HG02884 (cell line): ENCODE measurements around the gene TMEM221.

Experiments used
- ATAC-seq: cut with Tn5 transposase; IDR thresholded peaks from one replicate; pipeline ENCODE4 v1.9.1; 2021; ENCODE audit warnings: mild to moderate bottlenecking, moderate library complexity; ENCODE audit not compliant: unreplicated experiment

TMEM221 gene

DNA sequence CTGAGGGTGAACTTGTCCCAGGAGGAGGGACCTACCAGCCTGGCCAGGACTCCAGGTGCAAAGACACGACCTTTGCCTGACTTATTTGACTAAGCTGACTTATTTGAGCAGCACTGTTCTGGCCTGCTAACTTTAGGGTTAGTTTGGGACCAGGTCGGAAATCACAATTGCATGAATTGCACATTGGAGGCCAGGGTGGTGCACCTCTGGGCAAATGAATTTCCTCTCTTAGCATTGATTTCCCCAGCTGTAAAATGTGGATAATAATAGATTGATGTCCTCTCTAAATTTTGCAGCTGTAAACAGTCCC is 41.6 kb downstream of the TMEM221 start:
- ATAC-seq = no peak

DNA sequence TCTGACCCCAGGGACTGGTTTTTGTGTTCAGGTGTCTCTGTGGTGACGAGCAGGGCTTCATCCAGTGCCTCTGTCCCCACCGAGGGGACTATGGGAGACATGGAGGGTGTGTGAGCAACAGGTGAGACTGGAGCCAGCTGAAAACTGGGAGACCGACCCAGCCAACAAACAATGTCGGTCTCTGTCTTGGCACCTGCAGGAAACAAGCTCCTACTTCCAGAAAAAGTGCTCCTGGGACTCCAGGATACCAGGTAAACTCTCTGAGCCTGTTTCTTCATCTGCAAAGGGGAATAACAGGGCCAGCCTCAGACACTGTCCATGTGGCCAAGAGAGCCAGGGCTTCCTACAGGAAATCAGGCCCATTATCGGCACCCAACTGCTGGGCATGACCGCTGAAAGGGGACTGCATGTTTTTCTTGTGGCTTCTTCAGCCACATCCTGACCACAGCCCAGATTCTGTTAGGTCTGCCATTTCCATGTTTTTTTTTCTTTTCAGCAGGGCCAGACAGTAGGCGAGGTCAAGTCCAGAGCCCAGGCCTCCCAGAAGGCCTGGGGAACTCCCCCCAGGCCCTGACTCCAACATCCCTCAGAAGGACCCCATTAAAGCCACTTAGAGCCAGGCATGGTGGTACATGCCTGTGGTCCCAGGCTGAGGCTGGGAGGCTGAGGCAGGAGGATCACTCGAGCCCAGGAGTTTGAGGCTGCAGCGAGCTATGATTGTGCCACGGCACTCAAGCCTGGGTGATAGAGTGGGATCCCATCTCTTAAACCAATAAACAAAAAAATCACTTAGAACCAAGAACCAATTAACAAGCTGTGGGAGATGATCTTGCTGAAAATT is 42.2 kb downstream of the TMEM221 start:
- no peak for ATAC-seq

DNA sequence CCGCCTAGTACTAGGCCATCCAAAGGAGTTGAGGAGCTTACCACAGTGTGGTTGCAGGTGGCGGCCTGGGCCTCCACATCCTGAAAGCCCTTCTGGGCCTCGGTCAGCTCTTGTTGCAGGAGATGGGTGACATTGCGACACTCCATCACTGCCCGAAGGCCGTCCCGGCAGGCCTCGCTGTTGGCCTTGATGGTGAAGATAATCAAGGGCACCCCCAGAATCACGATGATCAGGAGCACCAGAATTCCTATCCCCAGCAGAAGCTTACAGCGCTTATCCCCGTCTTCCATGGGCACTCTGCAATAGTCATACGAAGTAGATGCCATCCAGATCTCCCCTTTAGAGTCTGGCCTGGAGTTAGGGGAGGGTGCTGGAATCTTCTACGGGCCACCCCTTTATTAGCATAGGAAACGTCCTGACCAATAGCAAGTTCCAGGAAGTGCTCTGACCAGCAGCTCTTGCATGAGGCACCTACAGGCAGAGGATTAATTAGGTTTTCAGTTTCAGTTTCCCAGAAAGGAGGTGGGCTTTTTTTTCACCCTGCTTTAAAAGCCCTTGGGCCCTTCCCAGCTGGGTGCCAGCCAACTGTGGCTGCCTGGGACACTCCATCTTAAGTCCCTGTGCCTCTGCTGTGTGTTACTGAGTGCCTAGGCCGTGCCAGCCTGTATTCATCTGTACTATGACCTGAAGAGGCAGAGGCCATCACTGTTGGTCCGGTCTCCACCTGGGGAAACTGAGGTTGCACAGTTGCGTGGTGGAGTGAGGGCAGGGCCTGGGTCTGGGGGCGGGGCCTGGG is 43.0 kb downstream of the TMEM221 start, which contains the start of gene BST2:
Gene BST2 (minus strand): TSS at position 381 of the 796 bp plus-strand sequence. CDS start 55 bp downstream, at position 326.
- ATAC-seq = peak; percentile 71

DNA sequence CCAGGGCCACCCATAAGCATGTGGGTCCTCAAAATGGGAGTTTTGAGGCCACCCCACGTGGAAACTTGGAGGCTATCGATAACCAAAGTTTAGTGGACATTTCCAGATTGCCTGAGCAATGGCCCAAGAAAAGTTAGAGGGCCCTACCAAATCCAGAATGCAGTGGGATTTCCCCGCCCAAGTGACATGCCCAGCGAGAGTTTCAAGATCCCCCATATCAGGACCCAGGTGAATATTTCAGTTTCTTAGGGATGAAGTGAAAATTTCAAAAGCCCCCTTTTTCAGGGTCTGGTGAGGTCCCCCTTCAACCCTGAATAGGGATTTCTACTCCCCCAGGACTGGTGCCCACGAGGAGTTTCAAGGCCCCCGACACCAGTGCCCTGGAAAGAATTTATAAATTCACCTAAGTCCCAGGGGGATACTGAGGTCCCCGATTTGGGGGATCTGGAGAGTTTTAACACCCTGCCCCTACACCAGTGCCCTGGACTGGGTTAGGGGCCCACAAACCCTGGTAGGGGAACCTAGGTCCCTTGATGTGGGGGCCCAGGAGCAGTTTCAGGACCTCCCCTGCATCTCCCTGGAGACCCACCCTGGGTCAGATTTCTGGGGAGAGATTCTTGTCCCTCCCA is 43.7 kb downstream of the TMEM221 start:
- ATAC-seq = no peak

DNA sequence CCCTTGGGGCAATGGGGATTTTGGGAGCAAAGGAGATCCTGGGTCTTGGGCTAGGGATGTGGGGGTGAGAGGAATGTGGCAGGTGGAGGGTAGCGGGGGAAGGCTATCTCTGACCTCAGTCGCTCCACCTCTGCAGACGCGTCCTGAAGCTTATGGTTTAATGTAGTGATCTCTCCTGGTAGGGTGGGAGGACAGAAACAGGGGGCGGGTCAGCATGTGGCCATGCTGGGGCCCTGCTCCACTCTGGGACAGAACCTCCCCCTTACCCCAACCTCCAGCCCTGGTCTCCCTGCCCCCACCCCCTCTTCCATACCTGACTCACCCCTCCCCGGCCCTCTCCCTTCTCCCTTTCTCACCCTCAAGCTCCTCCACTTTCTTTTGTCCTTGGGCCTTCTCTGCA is 44.5 kb downstream of the TMEM221 start:
- ATAC-seq = no peak

DNA sequence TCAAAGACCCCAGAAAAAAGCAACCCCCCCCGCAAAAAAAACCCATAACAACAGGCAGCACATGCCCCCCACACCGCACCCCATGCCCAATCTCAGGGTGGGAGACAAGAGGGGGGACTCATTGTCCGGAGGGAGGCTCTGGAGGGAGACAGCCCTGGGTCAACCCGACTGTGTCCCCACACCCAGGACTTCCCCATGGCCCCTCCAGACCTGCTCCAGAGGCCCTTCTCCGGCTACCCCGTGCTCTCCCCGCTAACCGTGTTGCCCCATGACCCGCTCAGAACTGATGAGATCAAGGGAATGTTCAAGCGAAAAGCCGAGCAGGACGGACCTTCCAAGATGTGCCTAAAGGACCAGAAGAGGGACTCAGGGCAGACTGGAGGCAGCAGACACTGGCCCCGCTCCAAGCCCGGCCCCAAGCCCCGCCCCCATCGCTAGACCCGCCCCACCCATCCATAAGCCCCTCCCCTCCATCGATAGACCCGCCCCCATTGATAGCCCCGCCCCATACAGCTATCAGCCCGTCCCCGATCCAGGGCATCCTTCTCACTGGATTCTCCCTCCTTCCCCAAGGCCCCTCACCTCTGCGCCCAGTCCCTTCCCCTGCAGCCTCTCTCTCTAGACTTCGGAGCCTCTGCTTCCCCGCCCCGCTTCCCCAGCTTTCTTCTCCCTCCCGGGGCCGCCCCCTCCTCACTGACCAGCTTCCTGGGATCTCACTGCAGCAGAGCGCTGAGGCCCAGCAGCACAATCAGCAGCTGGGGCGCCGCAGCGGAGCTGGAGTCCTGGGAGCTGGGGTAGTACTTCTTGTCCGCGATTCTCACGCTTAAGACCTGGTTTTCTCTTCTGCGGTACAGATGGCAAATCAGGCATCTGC is 45.2 kb downstream of the TMEM221 start:
- ATAC-seq = no peak

DNA sequence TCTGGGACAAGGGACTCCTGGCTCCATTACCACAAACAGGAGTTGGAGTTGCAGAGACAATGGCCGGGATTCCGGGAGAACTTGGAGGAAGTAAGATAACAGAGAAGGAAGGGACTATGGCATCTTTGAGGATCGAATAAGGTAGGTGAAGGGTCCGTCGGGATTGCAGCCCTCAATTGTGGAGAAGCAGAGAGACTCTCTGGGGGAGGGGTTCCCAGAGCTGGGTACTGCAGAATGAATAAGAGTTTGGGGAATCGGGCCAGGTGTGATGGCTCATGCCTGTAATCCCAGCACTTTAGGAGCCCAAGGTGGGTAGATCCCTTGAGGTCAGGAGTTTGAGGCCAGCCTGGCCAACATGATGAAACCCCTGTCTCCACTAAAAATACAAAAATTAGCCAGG is 46.8 kb downstream of the TMEM221 start:
- ATAC-seq = no peak

DNA sequence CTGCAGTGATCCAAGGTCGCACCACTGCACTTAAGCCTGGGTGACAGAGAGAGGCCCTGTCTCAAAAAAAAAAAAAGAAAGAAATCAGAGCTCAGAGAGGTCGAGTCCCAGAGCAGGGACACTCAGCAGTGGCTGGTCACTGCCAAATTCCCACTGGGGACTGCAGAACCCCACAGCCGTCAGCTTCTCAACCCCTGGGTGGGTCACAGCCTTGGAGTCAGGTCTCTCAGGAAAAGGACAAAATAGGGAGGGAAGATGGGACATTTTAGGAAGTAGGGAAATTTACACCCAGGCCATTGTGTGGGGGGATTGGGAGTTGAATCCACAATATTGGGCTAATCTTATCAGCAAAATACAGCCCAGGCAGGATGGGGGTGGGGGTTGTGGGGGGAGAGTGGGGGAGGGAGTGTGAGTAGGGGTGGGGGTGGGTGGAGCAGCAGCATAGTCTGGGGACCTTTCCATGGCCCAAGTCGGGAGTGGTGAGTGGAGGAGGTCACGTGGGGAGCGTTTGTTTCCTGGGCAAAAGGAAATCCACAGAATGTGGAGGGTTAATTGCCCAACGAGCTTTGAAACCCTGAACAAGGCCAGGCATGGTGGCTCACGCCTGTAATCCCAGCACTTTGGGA is 49.5 kb downstream of the TMEM221 start:
- ATAC-seq = no peak

DNA sequence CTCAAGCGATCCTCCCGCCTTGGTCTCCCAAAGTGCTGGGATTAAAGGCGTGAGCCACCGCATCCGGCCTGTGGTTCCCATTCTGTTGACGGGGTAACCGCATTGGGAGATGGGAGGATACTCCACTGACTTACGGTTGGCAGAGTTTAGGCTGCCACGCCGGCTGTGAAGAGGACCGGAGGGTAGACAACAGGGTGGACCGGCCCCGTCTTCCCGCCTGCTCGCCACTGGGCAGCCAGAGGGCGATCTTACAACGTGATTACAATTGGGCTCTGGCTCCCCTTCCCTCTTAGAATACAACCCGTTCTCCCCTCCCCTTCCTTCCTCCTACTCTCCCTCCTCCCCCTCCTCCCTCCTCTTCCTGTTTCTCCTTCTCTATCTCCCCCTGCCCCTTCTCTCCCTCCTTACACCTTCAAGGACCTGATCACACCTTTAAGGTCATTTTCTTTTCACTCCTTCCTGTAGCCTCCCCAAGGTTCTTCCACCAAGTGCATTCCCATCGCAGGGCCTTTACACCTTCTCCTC is 53.5 kb downstream of the TMEM221 start:
- ATAC-seq = no peak

DNA sequence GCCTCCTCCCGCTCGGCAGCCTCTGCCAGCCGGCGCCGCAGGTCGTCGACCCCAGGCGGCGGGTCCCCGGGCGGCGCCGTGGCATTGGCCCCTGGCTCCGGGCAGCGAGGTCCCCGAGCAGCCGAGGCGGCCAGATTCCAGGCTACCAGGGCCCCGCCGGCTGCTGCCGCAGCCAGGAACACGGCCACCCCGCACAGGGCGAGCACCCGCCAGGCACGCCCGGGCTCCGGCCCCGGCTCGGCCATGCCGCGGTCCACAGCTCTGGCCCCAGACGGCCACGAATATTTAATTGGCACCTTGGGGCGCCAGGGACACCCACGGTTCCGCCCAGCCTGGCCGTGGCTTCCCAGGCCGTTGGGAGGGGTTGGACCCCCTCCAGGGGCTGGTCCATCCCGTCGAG is 54.6 kb downstream of the TMEM221 start, which contains the start of gene CCDC194:
Gene CCDC194 (minus strand): TSS at position 283 of the 400 bp plus-strand sequence. CDS start 38 bp downstream, at position 245.
- ATAC-seq = no peak

DNA sequence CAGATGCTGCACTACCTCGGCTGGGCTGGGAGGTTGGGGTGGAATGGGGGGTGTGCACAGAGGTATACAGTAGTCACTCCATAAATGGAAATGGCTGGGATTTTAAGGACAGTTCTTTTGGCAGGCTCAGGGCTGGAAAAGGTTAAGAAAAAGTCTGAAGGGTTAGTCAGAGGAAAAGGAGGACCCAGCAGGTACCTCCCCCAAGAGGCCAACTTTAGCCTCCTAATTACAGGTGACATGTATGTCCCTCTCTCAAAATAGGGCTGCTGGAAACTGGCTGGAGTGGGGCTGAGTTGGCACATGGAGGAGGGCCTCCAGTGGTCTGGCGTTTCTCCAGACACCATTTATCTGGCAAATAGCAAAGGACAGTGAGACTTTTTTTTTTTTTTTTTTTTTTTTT is 55.5 kb downstream of the TMEM221 start:
- no peak for ATAC-seq

DNA sequence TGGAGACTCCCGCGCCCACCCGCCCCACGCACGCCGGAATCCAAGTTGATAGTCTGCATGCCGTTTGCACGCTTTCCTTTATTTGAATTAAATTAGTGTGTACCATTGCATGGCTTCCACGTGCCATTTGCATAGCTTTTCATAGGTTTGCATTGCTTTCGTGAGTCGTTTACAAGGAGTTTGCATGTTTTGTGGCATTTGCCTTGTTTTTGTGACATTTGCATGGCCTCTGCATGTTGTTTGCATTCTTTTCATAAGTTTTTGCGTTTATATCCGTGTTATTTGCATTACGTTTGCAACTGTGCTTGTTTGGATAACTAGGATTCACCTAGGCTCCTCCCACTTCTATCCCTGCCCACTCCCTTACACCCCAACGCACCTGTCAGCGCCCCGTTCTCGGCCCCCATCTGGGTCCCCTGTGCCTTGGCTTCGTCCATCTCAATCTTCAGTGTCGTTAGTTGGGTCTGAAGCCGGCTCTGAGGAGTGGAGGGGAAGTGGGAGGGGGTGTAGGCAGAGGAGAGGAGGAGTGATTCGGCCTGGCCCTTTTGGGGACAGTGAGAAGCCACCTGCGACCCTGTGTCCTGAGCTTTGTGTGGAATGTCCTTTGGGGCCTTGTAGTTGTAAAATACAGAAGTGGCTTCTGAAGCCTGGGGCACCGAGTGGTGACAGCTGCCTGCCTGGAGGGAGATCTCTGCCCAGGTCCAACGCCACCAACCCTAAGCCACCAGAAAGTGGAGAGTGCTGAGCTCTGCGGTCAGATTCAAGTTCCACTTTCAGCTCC is 56.9 kb downstream of the TMEM221 start:
- ATAC-seq = no peak

DNA sequence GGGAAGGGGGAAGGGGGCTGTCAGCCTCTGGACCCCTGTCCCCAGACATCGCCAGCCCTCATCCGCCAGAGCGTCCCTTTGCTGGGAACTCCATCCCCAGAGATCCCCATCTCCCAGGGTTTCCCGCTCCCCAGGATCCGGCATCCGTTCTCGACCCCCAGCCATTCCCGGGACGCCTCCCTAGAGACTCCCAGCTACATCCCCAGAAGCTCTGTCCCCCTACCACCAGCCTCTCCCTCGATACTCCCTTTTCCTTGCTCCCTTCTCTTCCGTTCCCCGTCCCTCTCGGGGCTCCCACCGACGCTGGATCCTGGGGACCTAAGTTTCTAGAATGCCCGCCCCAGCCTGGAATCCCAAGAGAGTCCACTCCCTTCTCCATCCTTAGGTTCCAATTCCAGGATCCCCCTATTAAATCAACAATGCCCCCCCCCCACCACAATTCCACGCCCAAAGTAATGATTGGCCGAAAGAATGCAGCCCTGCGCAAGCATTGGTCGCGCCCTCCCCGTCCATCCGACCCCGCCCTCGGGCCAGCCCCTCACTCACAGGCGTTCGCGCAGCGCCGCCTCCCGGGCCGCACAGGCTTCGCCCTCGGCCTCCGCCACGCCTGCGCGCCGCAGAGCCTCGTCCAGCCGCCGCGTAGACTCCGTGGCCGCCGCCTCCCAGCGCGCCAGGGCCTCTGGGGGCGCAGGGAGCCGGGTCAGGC is 57.6 kb downstream of the TMEM221 start:
- ATAC-seq = peak; percentile 83

DNA sequence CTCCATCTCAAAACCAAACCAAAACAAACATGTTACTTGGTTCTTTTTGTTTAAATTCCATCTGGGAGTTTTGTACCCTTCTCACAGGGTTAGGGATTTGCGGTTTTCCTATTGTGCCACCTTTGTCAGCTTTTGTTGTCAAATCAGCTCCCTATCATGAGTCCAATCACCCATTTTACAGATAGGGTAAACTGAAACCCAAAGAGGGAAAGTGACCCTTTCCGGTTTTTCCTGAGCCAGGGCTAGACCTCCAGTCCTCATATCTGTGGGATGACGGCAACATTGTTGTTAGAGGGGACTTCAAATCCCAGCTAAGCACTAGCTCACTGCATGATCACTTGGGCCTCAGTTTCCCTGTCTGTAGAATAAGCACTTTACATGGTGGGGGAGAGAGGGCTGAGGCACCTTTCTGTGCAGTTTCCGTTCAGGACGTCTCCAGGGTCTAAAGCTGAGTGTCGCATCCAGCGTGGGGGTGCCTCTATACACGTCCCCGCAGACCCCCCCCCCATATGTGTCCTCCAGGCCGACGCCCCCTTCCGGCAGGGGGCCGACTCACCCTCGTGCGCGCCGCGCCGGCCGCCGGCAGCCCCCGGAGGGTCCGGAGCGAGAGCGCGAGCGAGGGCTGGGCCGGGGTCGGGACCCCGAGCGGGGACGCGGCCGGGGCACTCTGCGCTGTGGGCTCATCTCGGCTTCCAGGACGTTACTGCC is 58.4 kb downstream of the TMEM221 start:
- ATAC-seq = no peak

DNA sequence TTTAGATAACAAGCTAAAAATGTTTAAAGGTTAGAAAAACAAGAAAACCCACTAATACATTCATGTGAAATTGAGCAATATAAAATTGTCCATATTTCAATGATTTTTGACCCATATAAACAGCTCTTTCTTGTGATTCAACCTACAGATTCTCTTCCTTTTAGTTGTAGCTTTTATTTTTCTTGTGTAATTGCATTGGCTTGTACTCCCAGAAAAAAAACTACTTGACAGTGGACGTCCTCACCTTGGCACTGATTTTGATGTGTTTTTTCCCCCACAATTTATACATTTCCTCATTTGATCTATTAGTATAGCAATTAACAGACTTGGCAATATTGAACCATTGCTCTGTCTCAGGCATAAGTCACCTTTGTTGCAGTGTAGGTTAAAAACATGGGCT is 59.2 kb downstream of the TMEM221 start:
- no peak for ATAC-seq

DNA sequence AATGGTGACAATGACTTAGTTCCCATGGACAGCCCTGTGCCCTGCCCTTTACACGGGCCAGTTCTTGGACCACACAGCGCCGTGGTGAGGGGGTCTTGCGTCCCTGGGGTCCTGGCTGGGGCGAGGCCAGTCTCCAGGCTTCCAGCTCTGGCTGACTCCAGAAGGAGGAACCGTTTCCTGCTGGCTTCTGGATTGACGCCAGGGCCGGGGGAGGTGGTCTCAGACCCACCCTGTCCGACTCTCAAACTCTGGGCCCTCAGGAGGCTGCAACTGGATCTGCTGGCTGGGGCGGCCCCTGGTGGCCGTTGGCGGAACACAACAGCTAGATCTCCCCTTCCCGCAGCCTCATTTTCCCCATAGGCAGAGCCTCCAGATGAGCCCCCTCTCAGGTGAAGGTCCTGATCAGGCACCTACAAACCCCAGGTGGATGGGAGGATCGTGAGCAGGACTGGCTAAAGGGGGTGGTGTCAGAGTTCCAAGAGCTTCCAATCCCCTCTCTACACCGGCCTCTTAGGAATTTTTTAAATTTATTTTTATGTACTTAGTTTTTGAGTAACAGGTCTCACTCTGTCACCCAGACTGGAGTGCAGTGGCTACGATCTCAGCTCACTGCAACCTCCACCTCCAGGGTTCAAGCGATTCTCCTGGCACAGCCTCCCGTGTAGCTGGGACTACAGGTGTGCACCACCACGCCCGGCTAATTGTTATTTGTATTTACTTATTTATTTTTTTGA is 62.4 kb downstream of the TMEM221 start:
- ATAC-seq = no peak
